OCI-LY1 (cell line): ENCODE data around the gene ANGEL2.
A peak's percentile ranks its signal among the peaks of the same experiment; 100 is the strongest.
"Not testable (repeated sequence)": the region's sequence is repeated elsewhere in the genome, so short reads cannot be mapped to it uniquely, and the experiment has no call there.

Source experiments
- H2AFZ ChIP-seq: fragments of 200-600 bp; sonication (generic), shearing (Covaris generic); 2 replicates; pipeline ENCODE4 v1.6.0; 2014; ENCODE audit warnings: antibody characterized with exemption, mild to moderate bottlenecking, low read length
- H3F3A ChIP-seq: fragments of 200-600 bp; sonication (generic), shearing (Covaris generic); 2 replicates; pipeline ENCODE4 v1.6.0; 2014; ENCODE audit warnings: mild to moderate bottlenecking, antibody characterized with exemption, low read length, moderate library complexity; ENCODE audit not compliant: insufficient read depth
- H3K27ac ChIP-seq: fragments of 200-600 bp; sonication (generic); 2 replicates; pipeline ENCODE4 v1.5.1; 2014; ENCODE audit warnings: low read length, mixed run types, mild to moderate bottlenecking, low read depth; ENCODE audit not compliant: poor library complexity, severe bottlenecking
- H3K27me3 ChIP-seq: fragments of 200-600 bp; sonication (generic); 2 replicates; pipeline ENCODE4 v1.6.0; 2014; ENCODE audit warnings: antibody characterized with exemption, mild to moderate bottlenecking, low read length, moderate library complexity; ENCODE audit not compliant: insufficient read depth
- H3K36me3 ChIP-seq: fragments of 200-600 bp; sonication (generic); 2 replicates; pipeline ENCODE4 v1.6.1; 2014; ENCODE audit warnings: mild to moderate bottlenecking, antibody characterized with exemption, low read length, moderate library complexity, mixed read lengths; ENCODE audit not compliant: insufficient read depth
- H3K4me1 ChIP-seq: fragments of 200-600 bp; sonication (generic); 2 replicates; pipeline ENCODE4 v1.5.1; 2014; ENCODE audit warnings: mild to moderate bottlenecking, low read length, moderate library complexity; ENCODE audit not compliant: insufficient read depth, severe bottlenecking
- H3K4me2 ChIP-seq: fragments of 200-600 bp; sonication (generic), shearing (Covaris generic); 2 replicates; pipeline ENCODE4 v1.6.1; 2014; ENCODE audit warnings: low read length
- H3K4me3 ChIP-seq: fragments of 200-600 bp; sonication (generic); 2 replicates; pipeline ENCODE4 v1.5.1; 2014; ENCODE audit warnings: low read length, low read depth, mild to moderate bottlenecking, mixed read lengths; ENCODE audit not compliant: poor library complexity, severe bottlenecking
- H3K79me2 ChIP-seq: fragments of 200-600 bp; shearing (Covaris generic); 2 replicates; pipeline ENCODE4 v1.6.1; 2016; ENCODE audit warnings: mixed run types, low read length, mixed read lengths; ENCODE audit not compliant: insufficient read depth
- H3K9ac ChIP-seq: fragments of 200-600 bp; sonication (generic), shearing (Covaris generic); 2 replicates; pipeline ENCODE4 v1.6.1; 2014; ENCODE audit warnings: mild to moderate bottlenecking, low read length, mixed read lengths
- H3K9me2 ChIP-seq: fragments of 200-600 bp; sonication (generic), shearing (Covaris generic); 2 replicates; pipeline ENCODE4 v1.6.1; 2014; ENCODE audit warnings: low read depth, mild to moderate bottlenecking, low read length, mixed read lengths
- H3K9me3 ChIP-seq: fragments of 200-600 bp; shearing (Covaris generic); 2 replicates; pipeline ENCODE4 v1.6.1; 2014; ENCODE audit warnings: low read length, mixed read lengths
- H4K20me1 ChIP-seq: fragments of 200-600 bp; sonication (generic), shearing (Covaris generic); 2 replicates; pipeline ENCODE4 v1.6.0; 2016; ENCODE audit warnings: mild to moderate bottlenecking, low read length; ENCODE audit not compliant: insufficient read depth
- CTCF ChIP-seq: fragments of 200-600 bp; sonication (generic), shearing (Covaris generic); IDR thresholded peaks from 2 replicates; pipeline ENCODE4 v1.5.1; 2017; ENCODE audit warnings: mild to moderate bottlenecking, antibody characterized with exemption, low read length, moderate library complexity, mixed read lengths
- EZH2 ChIP-seq: fragments of 200-600 bp; sonication (generic), shearing (Covaris generic); IDR thresholded peaks from 2 replicates; pipeline ENCODE4 v1.8.0; 2017; ENCODE audit warnings: borderline replicate concordance, mixed run types, mild to moderate bottlenecking, antibody characterized with exemption, low read length, moderate library complexity, mixed read lengths

ANGEL2 gene

GRCh38 chr1:212967801-212968200 lies 47.9 kb downstream of the ANGEL2 start:
- Histone ChIP-seq H3F3A (no peaks in the 10 kb centered on the region), H3K4me1 (no peaks in the 10 kb centered on the region), H3K4me2 (no peak overlapping the region), H2AFZ (no peak overlapping the region), H4K20me1 (no peaks in the 10 kb centered on the region), H3K9me3 (no peaks in the 10 kb centered on the region), H3K4me3 (no peak overlapping the region), H3K27ac (no peak overlapping the region), H3K79me2 (no peaks in the 10 kb centered on the region), H3K9ac (no peak overlapping the region), H3K9me2 (no peaks in the 10 kb centered on the region), H3K36me3 (no peaks in the 10 kb centered on the region), H3K27me3 (no peaks in the 10 kb centered on the region; the same call in 1 of the 2 replicates)
- TF ChIP-seq EZH2 (no peak), CTCF (peak; percentile 54; the same call in 1 of the 2 replicates)

- no peaks in the 10 kb centered on the region for H3K9me2 ChIP-seq
- TF ChIP-seq EZH2 (no peak), CTCF (no peak)
- H3K4me3 ChIP-seq = no peak overlapping the region
- no peak overlapping the region for H2AFZ ChIP-seq
- no peak overlapping the region for H3K9ac ChIP-seq
- no peaks in the 10 kb centered on the region for H3K9me3 ChIP-seq
- no peak overlapping the region for H3K27ac ChIP-seq
- no peak overlapping the region for H3K4me2 ChIP-seq
- no peaks in the 10 kb centered on the region for H3K4me1 ChIP-seq
- H3F3A ChIP-seq = no peaks in the 10 kb centered on the region
- H4K20me1 ChIP-seq = no peaks in the 10 kb centered on the region
- peaks cover 6% of the 10 kb centered on the region; the same call in 1 of the 2 replicates for H3K27me3 ChIP-seq
- no peaks in the 10 kb centered on the region for H3K79me2 ChIP-seq
- no peaks in the 10 kb centered on the region for H3K36me3 ChIP-seq
These were observed 49.1 kb downstream of the ANGEL2 start for GRCh38 chr1:212966616-212967015.

GRCh38 chr1:212964993-212965392 lies 50.7 kb downstream of the ANGEL2 start:
- not testable (repeated sequence) for H3K4me2 ChIP-seq, H4K20me1 ChIP-seq, H3K79me2 ChIP-seq, H3K9me2 ChIP-seq, H3K4me3 ChIP-seq, H3F3A ChIP-seq, H3K27ac ChIP-seq, H3K9ac ChIP-seq, H3K27me3 ChIP-seq, H2AFZ ChIP-seq, H3K4me1 ChIP-seq, H3K36me3 ChIP-seq, H3K9me3 ChIP-seq

- Histone ChIP-seq H3K27me3 (peaks cover 6% of the 10 kb centered on the region), H3K4me2 (no peak overlapping the region), H3K9me2 (no peaks in the 10 kb centered on the region), H3K27ac (no peak overlapping the region), H3K9ac (no peak overlapping the region), H3K9me3 (no peaks in the 10 kb centered on the region), H3K4me3 (no peak overlapping the region), H4K20me1 (no peaks in the 10 kb centered on the region), H3K79me2 (no peaks in the 10 kb centered on the region), H2AFZ (no peak overlapping the region), H3K4me1 (no peaks in the 10 kb centered on the region), H3F3A (no peaks in the 10 kb centered on the region), H3K36me3 (no peaks in the 10 kb centered on the region)
- TF ChIP-seq EZH2 = no peak
- TF ChIP-seq CTCF = no peak
These were observed 51.6 kb downstream of the ANGEL2 start for GRCh38 chr1:212964102-212964501.
